IPS-NIHi7 (cell line): ENCODE data around the gene NXPE3.
"Not testable (repeated sequence)": the region's sequence is repeated elsewhere in the genome, so short reads cannot be mapped to it uniquely, and the experiment has no call there.

Source experiments
- DNase-seq: peaks from one replicate; pipeline ENCODE4 v3.0.0; 2012; ENCODE audit warnings: mixed read lengths; ENCODE audit errors: extremely low spot score

The NXPE3 gene

DNA sequence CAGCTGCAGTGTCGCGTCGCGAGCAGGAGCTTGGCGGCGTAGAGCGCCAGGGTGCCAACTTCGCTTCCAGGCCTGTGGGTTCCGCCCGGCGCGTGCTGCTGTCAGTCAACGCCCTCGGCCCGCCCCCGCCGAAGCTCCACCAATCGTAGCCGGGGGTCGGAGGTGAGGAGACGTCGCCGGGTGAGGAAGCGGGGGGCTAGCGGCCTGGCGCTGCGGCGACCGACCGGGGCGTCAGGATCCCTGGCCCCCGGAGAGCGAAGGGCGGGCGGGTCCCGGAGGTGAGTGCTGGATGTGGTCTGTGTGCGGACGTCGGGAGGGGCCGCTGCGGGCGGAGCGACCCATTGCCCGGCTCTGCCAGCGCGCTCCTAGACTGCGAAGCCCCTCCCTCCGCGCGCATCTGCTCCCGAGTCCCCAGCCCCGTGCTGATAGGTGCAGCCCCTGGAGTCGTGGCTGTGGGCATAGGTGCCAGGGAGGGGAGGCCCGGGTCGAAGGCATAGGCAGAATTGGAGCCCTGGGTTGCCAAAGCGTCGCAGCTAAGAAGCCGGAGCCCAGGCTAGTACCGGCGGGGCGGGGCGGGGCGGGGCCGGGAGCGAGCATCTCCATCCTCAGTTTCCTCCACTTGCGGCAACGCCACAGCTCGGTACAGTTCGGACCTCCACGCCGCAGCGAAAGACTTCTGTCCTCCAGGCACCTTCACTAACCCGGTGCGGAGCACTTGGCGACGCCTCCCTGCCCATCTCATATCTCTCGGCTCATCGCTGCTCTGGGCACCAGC lies at the start of gene NXPE3:
TSS of gene NXPE3 (plus strand) at position 165 of the 775 bp plus-strand sequence. CDS start 6,386 bp downstream, outside the sequence.
- DNase-seq = peak; percentile 93

GRCh38 chr3:101729586-101729985 lies 49.4 kb upstream of the NXPE3 start:
- no peak for DNase-seq

DNA sequence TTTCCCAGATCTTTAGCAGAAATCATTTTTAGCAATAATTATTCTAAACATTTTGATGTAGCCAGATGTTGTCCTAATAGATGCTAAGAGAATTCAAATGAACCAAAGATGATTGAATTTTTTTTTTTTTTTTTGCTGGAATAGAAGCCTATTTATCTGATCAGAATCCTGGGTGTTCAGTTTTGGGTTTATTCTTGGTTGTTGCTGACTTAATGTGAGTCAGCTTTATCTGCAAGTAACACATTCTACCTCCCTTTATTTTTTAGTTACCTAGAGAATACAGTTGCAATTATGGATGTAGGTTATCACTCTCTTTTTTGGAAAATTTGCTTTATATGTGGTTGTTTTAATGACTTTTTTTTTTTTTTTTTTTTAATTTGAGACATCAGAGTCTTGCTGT lies 48.2 kb upstream of the NXPE3 start:
- DNase-seq = no peak

GRCh38 chr3:101732240-101732641 lies 46.8 kb upstream of the NXPE3 start:
- DNase-seq = no peak

GRCh38 chr3:101735833-101736232 lies 43.2 kb upstream of the NXPE3 start:
- no peak for DNase-seq

GRCh38 chr3:101741914-101742313 lies 37.1 kb upstream of the NXPE3 start:
- not testable (repeated sequence) for DNase-seq

DNA sequence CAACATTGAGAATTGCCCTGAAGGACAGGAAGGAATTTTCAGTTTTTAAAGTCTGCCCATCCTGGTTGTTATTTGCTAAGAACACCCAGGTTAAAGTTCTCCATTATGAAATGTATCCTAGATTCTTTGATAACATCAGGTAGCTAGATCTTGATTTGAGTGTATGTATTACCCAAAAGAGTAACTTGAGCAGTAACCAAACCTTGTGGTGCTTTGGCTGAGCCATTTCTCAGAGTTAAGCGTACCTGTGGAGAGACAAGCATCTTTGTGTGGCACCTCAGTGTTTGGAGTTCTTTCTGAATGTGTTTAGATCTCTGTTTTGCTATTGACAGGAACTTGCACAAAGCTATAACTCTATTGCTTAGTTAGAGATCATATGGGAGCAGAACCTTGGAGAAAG lies 34.2 kb upstream of the NXPE3 start:
- DNase-seq = no peak

DNA sequence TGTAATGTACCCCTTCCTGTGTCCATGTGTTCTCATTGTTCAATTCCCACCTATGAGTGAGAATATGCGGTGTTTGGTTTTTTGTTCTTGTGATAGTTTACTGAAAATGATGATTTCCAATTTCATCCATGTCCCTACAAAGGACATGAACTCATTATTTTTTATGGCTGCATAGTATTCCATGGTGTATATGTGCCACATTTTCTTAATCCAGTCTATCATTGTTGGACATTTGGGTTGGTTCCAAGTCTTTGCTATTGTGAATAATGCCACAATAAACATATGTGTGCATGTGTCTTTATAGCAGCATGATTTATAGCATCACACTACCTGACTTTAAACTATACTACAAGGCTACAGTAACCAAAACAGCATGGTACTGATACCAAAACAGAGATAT lies 33.1 kb upstream of the NXPE3 start:
- DNase-seq = not testable (repeated sequence)

DNA sequence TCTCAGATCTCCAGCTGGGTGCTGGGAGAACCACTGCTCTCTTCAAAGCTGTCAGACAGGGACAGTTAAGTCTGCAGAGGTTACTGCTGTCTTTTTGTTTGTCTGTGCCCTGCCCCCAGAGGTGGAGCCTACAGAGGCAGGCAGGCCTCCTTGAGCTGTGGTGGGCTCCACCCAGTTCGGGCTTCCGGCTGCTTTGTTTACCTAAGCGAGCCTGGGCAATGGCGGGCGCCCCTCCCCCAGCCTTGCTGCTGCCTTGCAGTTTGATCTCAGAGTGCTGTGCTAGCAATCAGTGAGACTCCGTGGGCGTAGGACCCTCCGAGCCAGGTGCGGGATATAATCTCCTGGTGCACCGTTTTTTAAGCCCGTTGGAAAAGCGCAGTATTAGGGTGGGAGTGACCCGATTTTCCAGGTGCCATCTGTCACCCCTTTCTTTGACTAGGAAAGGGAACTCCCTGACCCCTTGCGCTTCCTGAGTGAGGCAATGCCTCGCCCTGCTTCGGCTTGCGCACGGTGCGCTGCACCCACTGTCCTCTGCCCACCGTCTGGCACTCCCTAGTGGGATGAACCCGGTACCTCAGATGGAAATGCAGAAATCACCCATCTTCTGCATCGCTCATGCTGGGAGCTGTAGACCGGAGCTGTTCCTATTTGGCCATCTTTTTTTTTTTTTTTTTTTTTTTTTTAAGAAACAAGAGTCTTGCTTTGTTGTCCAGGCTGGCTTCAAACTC lies 25.5 kb upstream of the NXPE3 start:
- not testable (repeated sequence) for DNase-seq

DNA sequence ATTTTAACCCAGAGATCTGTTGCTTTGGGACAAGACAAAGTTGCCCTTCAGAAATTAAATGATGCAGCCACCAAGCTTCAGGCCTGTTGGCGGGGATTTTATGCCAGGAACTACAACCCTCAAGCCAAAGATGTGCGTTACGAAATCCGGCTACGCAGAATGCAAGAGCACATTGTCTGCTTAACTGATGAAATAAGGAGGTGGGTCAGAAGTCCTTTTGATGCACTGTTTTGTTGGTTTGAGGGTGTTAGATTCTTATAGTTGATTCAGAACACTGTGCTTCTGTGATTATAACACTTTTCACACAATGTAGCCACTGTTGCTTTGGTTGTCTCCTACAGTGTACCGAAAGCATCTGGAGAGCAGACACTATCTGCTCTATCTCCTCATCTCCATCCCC lies 20.8 kb upstream of the NXPE3 start:
- DNase-seq = no peak

DNA sequence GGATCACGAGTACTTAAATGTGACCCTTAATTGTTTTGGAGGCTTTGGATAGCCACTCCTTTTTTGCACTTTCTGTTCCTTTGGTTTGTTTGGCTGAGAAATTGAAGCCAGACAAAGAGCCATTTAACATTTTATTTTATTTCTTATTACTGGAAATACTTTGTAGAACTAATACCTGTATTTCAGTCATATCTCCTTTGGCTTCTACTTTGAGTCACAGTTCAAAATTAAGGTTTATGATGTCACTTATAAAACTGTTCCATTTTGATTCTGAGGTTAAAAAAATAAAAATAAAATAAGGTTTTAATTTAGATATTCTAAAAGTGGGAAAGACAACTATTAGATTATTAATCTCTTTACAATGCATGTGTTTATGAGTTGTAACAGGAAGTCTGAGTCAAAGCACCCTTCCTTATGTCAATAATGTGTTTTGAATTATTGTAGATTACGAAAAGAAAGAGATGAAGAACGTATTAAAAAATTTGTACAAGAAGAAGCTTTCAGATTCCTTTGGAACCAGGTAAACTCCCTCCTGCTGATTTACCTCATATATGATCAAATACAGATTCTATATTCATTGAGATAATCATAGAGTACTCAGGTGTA lies 16.9 kb upstream of the NXPE3 start:
- no peak for DNase-seq

DNA sequence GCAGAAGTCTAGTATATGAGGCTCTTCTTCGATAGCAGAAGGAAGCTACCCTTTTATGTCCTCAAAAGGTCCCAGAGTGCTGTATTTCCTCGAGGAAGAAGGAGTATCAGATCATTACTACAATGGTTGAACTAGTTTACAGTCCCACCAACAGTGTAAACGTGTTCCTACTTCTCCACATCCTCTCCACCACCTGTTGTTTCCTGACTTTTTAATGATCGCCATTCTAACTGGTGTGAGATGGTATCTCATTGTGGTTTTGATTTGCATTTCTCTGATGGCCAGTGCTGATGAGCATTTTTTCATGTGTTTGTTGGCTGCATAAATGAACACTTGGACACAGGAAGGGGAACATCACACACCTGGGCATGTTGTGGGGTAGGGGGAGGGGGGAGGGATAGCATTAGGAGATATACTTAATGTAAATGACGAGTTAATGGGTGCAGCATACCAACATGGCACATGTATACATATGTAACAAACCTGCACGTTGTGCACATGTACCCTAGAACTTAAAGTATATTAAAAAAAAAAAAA lies 1.2 kb upstream of the NXPE3 start:
- DNase-seq = not testable (repeated sequence)

DNA sequence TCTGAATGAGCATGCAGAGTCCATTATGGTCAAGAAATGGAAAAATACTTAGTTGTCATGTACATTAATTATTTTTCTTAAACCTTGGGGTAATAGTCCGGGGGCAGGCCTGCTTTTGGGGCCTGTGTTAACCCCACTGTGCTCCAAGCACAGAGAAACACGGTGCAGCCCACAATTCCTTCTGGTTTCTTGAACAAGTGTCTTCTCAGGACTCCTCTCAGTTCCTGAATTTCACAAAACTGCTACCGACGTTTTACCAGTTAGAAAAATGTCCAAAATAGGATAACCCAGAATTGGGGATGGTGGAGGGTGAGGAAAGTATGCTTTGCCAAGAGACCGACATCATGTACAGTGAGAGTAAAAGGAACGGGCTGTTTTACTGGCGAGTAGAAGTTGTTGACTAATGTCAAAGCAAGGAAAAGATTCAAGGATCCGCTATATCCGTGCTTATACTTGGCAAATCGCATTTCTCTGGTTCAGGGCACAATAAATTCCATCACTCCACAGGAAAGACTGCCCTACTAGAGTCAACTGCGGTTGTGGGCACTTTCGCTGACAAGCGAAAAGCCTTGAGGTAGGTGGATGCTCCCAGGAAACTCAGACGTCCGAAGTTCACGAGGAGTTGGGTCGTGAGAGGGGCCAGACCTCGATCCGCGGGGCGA lies 495 bp upstream of the NXPE3 start:
- no peak for DNase-seq

- DNase-seq = no peak
Measured at GRCh38 chr3:101779822-101780381, 891 bp downstream of the NXPE3 start.

GRCh38 chr3:101780661-101781060 lies 1.6 kb downstream of the NXPE3 start:
- peak; percentile 23 for DNase-seq

DNA sequence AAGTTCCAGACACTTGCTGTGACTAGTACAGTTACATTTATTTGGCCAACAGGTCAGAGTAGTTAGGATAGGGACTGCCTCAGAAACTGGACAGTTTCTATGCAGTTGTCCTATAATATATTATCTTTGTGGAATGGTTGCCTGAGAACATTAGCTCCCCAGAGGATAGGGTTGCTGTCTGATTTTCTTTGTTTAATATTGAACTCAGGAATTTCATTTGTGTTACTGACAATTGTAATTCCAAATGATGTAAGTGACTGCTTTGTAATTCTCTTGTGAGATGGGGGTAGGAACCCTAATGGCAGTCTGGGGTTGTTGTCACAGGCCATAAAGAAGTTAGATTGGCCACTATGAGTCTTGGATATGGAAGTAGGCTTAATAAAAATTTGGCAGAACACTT lies 2.2 kb downstream of the NXPE3 start:
- DNase-seq = no peak

GRCh38 chr3:101784855-101785613 lies 6.0 kb downstream of the NXPE3 start:
- no peak for DNase-seq

DNA sequence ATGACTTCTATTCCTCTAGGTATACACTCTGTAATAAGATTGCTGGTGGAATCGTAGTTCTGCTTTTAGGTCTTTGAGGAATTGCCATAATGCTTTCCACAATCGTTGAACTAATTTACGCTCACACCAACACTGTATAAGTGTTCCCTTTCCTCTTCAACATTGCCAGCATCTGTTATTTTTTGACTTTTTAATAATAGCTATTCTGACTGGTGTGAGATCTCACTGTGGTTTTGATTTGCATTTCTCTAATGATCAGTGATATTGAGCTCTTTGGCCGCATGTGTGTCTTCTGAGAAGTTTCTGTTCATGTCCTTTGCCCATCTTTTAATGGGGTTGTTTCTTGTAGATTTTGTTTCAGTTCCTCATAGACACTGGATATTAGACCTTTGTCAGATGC lies 12.8 kb downstream of the NXPE3 start:
- no peak for DNase-seq

GRCh38 chr3:101796077-101796680 lies 17.2 kb downstream of the NXPE3 start:
- no peak for DNase-seq

- no peak for DNase-seq
Measured at GRCh38 chr3:101801174-101801573, 22.2 kb downstream of the NXPE3 start.
